Measurements from ENCODE around the gene MIS18BP1. TPM values are rescaled to one million over a fixed set of nuclear protein-coding genes. Genes with fewer than 3 reads are reported as not detected.

The MIS18BP1 gene
- total and polyA plus RNA-seq, 2 of the 4 experiments (the other 2 are of a cell fraction): 10.6 to 18.6 TPM

- peak overlapping the region; percentile 91 to 99 for H4K8ac ChIP-seq (ENCODE audit: low read depth in 2 of 2, low read length in 2 of 2)
- CTCF ChIA-PET: interaction anchor here (0.7 to 1.9 kb wide), 5 partner anchors 13 to 57 kb away, joined by 3 to 6 read pairs (median 3); no protein-coding TSS in a partner anchor
- peak overlapping the region; percentile 99 for H2BK120ac ChIP-seq (ENCODE audit: low read depth, low read length)
- H3K4me3 ChIP-seq (ENCODE audit: insufficient read depth, low read depth, low read length): peak overlapping the region; percentile 82
- H4K20me1 ChIP-seq (ENCODE audit: insufficient read depth, low read length): peaks cover 4% of the 10 kb centered on the region; the same call in 1 of the 2 replicates
- dilution Hi-C loops (cut with HindIII; ENCODE audit: low sequenced_read_pairs, unreplicated experiment) (no loop called here), intact Hi-C loops (cut with micrococcal nuclease) (loop anchor here (1.0 to 5.0 kb wide), 5 partner anchors 120 to 357 kb away; partner anchors contain the start of genes FKBP3, PRPF39 and TOGARAM1), in situ Hi-C loops (cut with MboI; ENCODE audit: low sequenced_read_pairs) (no loop called here)
- H3K4ac ChIP-seq (ENCODE audit: low read depth, low read length): peak overlapping the region; percentile 99
- no CpG with 5 or more reads among the region's 23 CpGs for WGBS, 2 experiments (ENCODE audit: extremely low coverage in 2 of 2, insufficient read length in 1 of 2)
- H3K27me3 ChIP-seq (ENCODE audit: control insufficient read depth, insufficient read depth, low read length): no peaks in the 10 kb centered on the region
- H2AFZ ChIP-seq (replicated peaks; ENCODE audit: low read length, poor library complexity): peak overlapping the region; percentile 99
- no peaks in the 10 kb centered on the region; the same call in 1 of the 2 replicates for H3K9me3 ChIP-seq (ENCODE audit: control insufficient read depth, insufficient read depth, low read length)
- H3K4me2 ChIP-seq (ENCODE audit: low read depth, low read length): peak overlapping the region; percentile 59
- H4K91ac ChIP-seq (ENCODE audit: insufficient read depth, low read depth, low read length): peak overlapping the region; percentile 99
- H3K14ac ChIP-seq (replicated peaks; ENCODE audit: low read depth, low read length): peak overlapping the region; percentile 93
- H3K4me1 ChIP-seq (ENCODE audit: control insufficient read depth, insufficient read depth, low read length): peaks cover 4% of the 10 kb centered on the region; the same call in 1 of the 2 replicates
- TF ChIP-seq NFE2L2 (IDR thresholded peaks at IDR 0.05; ENCODE audit: low read depth, low read length): no peak
- TF ChIP-seq USF2 (IDR thresholded peaks at IDR 0.05; ENCODE audit: low read depth, low read length): no peak
- peak; percentile 86 for TF ChIP-seq CEBPB (IDR thresholded peaks at IDR 0.05; ENCODE audit: low read depth, low read length)
- TF ChIP-seq CHD1 (IDR thresholded peaks at IDR 0.05; ENCODE audit: low read depth, low read length): no peak
- TF ChIP-seq MAFK (IDR thresholded peaks at IDR 0.05; ENCODE audit: low read depth, low read length): no peak
- no peak for TF ChIP-seq POLR2A (IDR thresholded peaks at IDR 0.05; ENCODE audit: low read depth, low read length)
- TF ChIP-seq RAD21 (IDR thresholded peaks at IDR 0.05; ENCODE audit: low read length): no peak
- H3K56ac ChIP-seq (ENCODE audit: extremely low read depth, insufficient read depth, low read length): peak overlapping the region; percentile 90
- ATAC-seq (ENCODE audit: low read depth) (peak; percentile 3), DNase-seq (peak; percentile 26)
- H2AK5ac ChIP-seq (ENCODE audit: low read depth, low read length): peak overlapping the region; percentile 73
- peak overlapping the region; percentile 99 for H3K27ac ChIP-seq (ENCODE audit: insufficient read depth, low read length)
- peak overlapping the region; percentile 97; the same call in 2 of the 3 replicates for H2BK15ac ChIP-seq (ENCODE audit: low read depth, low read length)
- H3K9ac ChIP-seq (ENCODE audit: low read depth, low read length): peak overlapping the region; percentile 91
- H3K36me3 ChIP-seq (ENCODE audit: control insufficient read depth, insufficient read depth, low read length): no peaks in the 10 kb centered on the region
- H4K5ac ChIP-seq (ENCODE audit: low read depth, low read length): peak overlapping the region; percentile 84
- H2AK9ac ChIP-seq (replicated peaks; ENCODE audit: low read depth, low read length, poor library complexity): peak overlapping the region; percentile 95
- H3K18ac ChIP-seq (ENCODE audit: low read depth, low read length): peak overlapping the region; percentile 66
- peak overlapping the region; percentile 97 for H2BK5ac ChIP-seq (ENCODE audit: low read depth, low read length, poor library complexity, severe bottlenecking)
- BruUV-seq (replicated peaks): TSS peak; percentile 76
- POLR2A ChIA-PET (ENCODE audit: unreplicated experiment): no interaction called here
- H3K23ac ChIP-seq (ENCODE audit: low read depth, low read length): peak overlapping the region; percentile 91
- H3K79me1 ChIP-seq (ENCODE audit: low read depth in 1 of 2, low read length in 2 of 2): peaks cover 0 to 16% of the 10 kb centered on the region in 2 experiments; a peak in 2 of 4 replicates
- H2BK20ac ChIP-seq (ENCODE audit: low read depth, low read length): peak overlapping the region; percentile 2; the same call in 1 of the 2 replicates
- H3K9me1 ChIP-seq (ENCODE audit: insufficient read depth, low read length): peaks cover 3% of the 10 kb centered on the region; the same call in 1 of the 2 replicates
Measured at GRCh38 chr14:45253754-45254310, 830 bp upstream of the MIS18BP1 start.
